ENCODE measurements around the gene HES2.

- TF ChIP-seq TAF1 (IDR thresholded peaks at IDR 0.05; ENCODE audit: low read depth, low read length), result no peak
- TF ChIP-seq POLR2AphosphoS5 (IDR thresholded peaks at IDR 0.05; ENCODE audit: low read depth, low read length), result no peak
- TF ChIP-seq SPI1 (IDR thresholded peaks at IDR 0.05; ENCODE audit: low read depth, low read length), result no peak
- TF ChIP-seq POLR2A (IDR thresholded peaks at IDR 0.05; ENCODE audit: low read depth, low read length), result no peak
- TF ChIP-seq POU2F2 (IDR thresholded peaks at IDR 0.05; ENCODE audit: low read depth, low read length), result no peak
Observed at GRCh38 chr1:6420454-6421042, 829 bp upstream of the HES2 start.
